Measurements from ENCODE around the gene BCL11B.

GRCh38 chr14:99179506-99179905, 92.5 kb downstream of the BCL11B start:
- TF ChIP-seq CTCF (IDR thresholded peaks at IDR 0.05) = no peak
- TF ChIP-seq EP300 (IDR thresholded peaks at IDR 0.05) = no peak
- TF ChIP-seq POLR2AphosphoS5 (IDR thresholded peaks at IDR 0.05) = no peak

All from upper lobe of left lung (tissue), 4 donors.